Lower leg skin (tissue), 4 donors: ENCODE results near the gene CAMK2D. TPM values are rescaled to one million over a fixed set of nuclear protein-coding genes. Genes with fewer than 3 reads are reported as not detected.

ENCODE experiments used
- DNase-seq, 2 donors: peaks; one replicate each; pipeline ENCODE4 v3.0.0-alpha.2; 2019; ENCODE audit warnings: low spot score in 2 of 2
- H3K4me3 ChIP-seq: fragments of 200-600 bp; sonication (generic); 2 replicates; pipeline ENCODE4 v1.5.1; 2017; ENCODE audit warnings: mild to moderate bottlenecking, low read depth; ENCODE audit not compliant: poor library complexity, severe bottlenecking
- CTCF ChIP-seq, 3 donors: fragments of 450-650 bp; IDR thresholded peaks; one replicate each; pipeline ENCODE4 v1.5.1; 2016; ENCODE audit warnings: antibody characterized with exemption in 3 of 3, mild to moderate bottlenecking in 3 of 3, moderate library complexity in 2 of 3
- POLR2A ChIP-seq, 2 donors: fragments of 450-650 bp; IDR thresholded peaks; one replicate each; pipeline ENCODE4 v1.6.1; 2016 to 2017; ENCODE audit warnings: antibody characterized with exemption in 2 of 2, mild to moderate bottlenecking in 1 of 2, moderate library complexity in 1 of 2
- WGBS, 2 donors: methylation state at CpG; one replicate each; pipeline ENCODE4 v1.1.5; 2018; 5-methylcytosine and 5-hydroxymethylcytosine counted together
- intact Hi-C: fragments of 100-400 bp; cut with DNase I; formaldehyde crosslinking; loops from one replicate; pipeline ENCODE4 v1.15.0; 2023; ENCODE audit warnings: low total_unique reads
- total RNA-seq, 4 donors: library from RNA; depleted of rRNA; stranded (reverse); fragments of >200 nt; gene quantifications; one replicate each; pipeline ENCODE4 v1.1.0, GENCODE V29; 2016

CAMK2D gene
- total RNA-seq, 4 donors from 2014 or later = 25.2 to 40.7 (median 32.7) TPM

GRCh38 chr4:113783289-113783688, 21.8 kb upstream of the CAMK2D start:
- WGBS, 2 donors = 85 to 87% methylated on average over 2 of the region's 2 CpGs
- no peak overlapping the region for H3K4me3 ChIP-seq
- intact Hi-C loops = loop anchor here (10.0 kb wide), 1 partner anchor 112 kb away; no protein-coding TSS in a partner anchor
- DNase-seq = no peak
- TF ChIP-seq CTCF (IDR thresholded peaks at IDR 0.05) = no peak
- no peak for TF ChIP-seq POLR2A (IDR thresholded peaks at IDR 0.05)

DNA sequence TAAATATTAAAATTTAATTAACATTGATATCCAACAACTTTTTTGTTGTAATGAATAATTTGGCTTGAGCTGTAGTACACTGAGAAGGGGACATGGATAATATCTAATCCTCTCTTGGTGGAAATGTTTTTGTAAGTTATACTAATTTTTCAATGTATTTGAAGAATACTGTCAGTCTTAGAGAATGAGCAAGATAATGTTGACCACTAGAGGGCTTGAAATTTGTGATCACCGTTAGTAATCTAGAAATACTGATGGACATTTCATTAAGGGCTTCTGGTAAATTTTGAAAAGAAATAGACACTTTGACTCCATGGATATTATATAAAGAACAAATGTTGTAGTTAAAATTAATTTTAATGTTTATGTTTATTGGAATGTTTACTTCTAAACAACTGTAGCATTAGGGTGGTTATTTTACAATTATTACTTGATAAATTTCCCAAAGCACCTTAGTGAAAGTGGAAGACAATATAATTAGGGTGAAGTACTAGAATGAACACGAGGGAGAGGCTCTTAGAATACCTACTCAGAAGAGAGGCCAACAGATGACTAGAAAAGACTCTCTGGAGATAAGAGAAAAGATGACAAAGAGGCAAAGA, 20.0 kb upstream of the CAMK2D start:
- no peak overlapping the region for H3K4me3 ChIP-seq
- intact Hi-C loops = loop anchor here (10.0 kb wide), 1 partner anchor 113 kb away; no protein-coding TSS in a partner anchor
- DNase-seq = no peak
- WGBS, 2 donors = 6 to 11% methylated on average over 2 of the region's 2 CpGs
- no peak for TF ChIP-seq POLR2A (IDR thresholded peaks at IDR 0.05)
- TF ChIP-seq CTCF (IDR thresholded peaks at IDR 0.05) = no peak

GRCh38 chr4:113776679-113777078, 15.1 kb upstream of the CAMK2D start:
- 91 to 94% methylated on average over 11 of the region's 11 CpGs for WGBS, 2 donors
- no peak overlapping the region for H3K4me3 ChIP-seq
- no peak for DNase-seq
- intact Hi-C loops = no loop called here
- TF ChIP-seq CTCF (IDR thresholded peaks at IDR 0.05) = no peak
- no peak for TF ChIP-seq POLR2A (IDR thresholded peaks at IDR 0.05)

- no peak for DNase-seq
- TF ChIP-seq CTCF (IDR thresholded peaks at IDR 0.05) (no peak), POLR2A (IDR thresholded peaks at IDR 0.05) (no peak)
- intact Hi-C loops = no loop called here
- H3K4me3 ChIP-seq = no peak overlapping the region
- 67 to 69% methylated on average over 4 of the region's 4 CpGs for WGBS, 2 donors
Observed at GRCh38 chr4:113776016-113776415, 14.5 kb upstream of the CAMK2D start.

- intact Hi-C loops = no loop called here
- 79 to 86% methylated on average over 3 of the region's 3 CpGs for WGBS, 2 donors
- H3K4me3 ChIP-seq = no peak overlapping the region
- TF ChIP-seq CTCF (IDR thresholded peaks at IDR 0.05) = no peak
- DNase-seq = no peak
Observed at GRCh38 chr4:113773756-113774155, 12.2 kb upstream of the CAMK2D start.

- H3K4me3 ChIP-seq = no peak overlapping the region
- 86 to 91% methylated on average over 14 of the region's 14 CpGs for WGBS, 2 donors
- intact Hi-C loops = no loop called here
- no peak for DNase-seq
- no peak for TF ChIP-seq POLR2A (IDR thresholded peaks at IDR 0.05)
- TF ChIP-seq CTCF (IDR thresholded peaks at IDR 0.05) = no peak
Observed at GRCh38 chr4:113773014-113773413, 11.5 kb upstream of the CAMK2D start.
